ENCODE results near the gene SNHG17.
"Not testable (repeated sequence)": the region's sequence is repeated elsewhere in the genome, so short reads cannot be mapped to it uniquely, and the experiment has no call there.

SNHG17 gene

GRCh38 chr20:38434770-38435554 is at the start of gene SNHG17:
Gene SNHG17 (minus strand): TSS chr20:38435328.
- DNase-seq (ENCODE audit: low read depth), result peak; percentile 90

DNA sequence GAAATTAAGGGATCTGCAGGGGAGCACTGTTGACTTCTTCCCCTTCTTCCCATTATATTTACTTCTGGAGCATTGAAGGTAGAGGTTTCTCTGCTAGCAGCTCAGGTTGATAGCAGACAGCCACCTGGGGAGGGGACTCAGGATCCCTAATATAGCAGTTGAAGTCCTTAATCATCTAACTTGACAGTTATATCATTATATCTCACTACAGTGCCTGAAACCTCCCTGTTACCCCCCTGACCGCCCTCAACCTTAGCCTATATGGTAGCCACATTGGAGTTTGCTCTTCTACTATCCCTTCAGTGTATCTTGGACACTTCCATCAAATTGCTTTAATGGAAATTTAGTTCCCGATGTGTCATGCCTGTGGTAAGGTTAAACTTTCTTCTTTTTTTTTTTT is 44.5 kb upstream of the SNHG17 start:
- DNase-seq (ENCODE audit: low read depth), result no peak

DNA sequence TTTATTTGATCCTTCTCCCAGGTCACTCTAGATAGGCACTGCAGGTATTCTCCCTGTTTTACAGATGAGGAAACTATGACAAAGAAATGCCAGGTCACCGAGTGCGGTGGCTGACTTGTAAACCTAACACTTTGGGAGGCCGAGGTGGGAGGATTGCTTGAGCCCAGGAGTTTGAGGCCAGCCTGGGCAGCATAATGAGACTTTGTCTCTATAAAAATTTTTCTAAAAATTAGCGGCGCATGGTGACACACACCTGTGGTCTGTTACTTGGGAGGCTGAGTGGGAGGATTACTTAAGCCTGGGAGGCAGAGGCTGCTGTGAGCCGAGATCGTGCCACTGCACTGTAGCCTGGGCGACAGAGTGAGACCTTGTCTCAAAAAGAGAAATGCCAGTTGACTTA is 42.6 kb upstream of the SNHG17 start:
- no peak for DNase-seq (ENCODE audit: low read depth)

DNA sequence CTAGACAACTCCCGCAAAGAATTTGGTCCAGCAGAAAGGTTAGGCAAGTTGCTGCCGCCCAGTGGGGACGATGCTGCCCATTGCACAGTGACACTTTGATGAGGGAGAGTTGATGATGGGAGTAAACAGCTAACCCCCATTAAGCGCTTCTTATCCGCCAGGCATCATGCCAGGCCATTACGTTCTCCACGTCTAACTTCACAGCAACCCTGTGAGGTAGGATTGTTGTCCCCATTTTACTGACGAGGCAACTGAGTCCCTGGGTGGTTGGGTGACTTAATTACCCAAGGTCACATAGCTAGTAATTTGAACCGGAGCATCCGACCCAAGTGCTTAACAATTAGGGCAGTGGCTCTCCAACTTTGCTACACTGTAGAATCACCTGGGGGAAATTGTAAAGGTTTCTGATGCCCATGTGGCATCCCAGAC is 38.3 kb upstream of the SNHG17 start:
- no peak for DNase-seq (ENCODE audit: low read depth)

DNA sequence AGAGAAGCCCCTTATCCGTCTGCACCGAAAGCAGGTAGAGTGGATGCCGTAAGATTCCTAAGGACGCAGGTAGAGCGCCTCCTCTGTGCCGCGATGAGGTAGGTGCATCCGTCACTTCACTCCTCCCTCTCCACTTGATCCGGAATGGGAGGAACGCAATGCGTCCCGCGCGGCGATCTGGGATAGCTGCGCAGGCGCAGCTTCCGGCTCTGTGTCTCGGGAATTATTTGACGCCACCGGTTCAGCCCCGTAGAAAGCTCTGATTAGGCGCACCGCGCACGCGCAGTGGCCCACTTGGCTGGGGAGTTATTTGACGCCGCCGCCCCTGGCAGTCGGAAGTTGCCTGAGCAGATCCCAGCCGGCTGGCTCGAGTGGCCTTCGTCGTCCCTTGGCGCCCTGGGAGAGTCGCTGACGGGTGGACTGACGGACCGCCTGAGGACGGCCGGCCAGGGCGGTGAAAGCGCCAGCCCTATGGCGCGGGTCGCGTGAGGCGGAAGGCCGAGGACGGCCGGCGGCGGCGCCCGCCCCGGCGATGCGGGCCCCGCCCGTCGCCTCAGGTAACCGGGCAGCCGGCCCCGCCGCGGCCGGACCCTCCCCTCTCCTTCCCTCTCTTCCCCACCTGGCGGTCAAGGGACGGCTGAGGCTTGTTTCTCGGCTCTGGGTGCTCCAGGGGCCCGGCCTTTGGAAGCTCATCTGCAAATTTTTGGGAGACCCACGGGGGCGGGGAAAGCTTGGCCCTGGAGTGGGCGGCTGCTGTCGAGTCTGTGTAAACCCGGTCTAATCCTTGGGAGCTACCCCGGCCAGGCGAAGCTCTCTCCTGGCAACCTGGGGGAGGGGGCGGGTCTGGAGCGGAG is 37.6 kb upstream of the SNHG17 start, which contains the start of gene RALGAPB:
Gene RALGAPB, plus strand, starts transcription at position 331 of the 854 bp plus-strand sequence. CDS start 15,590 bp downstream, outside the sequence.
- DNase-seq (ENCODE audit: low read depth), result peak; percentile 98

GRCh38 chr20:38471987-38472512 is 36.9 kb upstream of the SNHG17 start:
- DNase-seq (ENCODE audit: low read depth), result no peak

DNA sequence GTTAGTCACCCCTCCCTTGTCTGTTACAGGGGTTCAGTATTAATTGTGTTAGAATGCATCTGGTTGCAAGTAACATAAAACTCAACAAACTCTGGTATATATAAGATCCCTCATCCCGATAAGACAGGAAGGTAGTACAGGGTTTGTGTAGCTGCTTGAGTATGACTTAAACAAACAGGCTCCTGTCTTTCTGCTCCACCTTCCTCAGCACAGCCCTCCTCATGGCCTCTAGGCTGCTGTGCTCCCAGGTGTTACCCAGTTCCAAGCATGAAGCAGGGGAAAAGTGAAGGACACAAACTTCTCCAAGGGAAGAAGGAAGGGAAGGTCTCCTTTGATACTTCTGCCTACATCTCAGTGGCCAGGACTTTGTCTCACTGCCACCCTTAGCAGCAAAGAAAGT is 36.1 kb upstream of the SNHG17 start:
- no peak for DNase-seq (ENCODE audit: low read depth)

DNA sequence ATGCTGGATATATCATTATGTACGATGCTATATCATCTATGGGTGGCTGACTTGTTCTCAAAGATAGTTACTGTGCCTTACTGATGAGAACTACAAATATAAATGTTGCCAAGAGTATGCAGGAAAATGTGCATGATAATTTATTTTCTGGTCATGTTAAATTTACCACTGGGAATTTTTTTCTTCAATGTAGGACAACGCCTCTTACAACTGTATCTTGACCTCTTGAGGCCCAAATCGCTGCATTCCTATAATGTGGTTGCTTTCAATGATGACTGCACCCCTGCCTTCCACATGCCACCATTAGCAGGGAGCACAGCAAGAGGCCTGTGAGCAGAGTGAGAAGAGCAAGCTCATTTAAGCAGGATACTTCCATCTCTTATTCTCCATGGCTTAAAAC is 31.9 kb upstream of the SNHG17 start:
- no peak for DNase-seq (ENCODE audit: low read depth)

- DNase-seq (ENCODE audit: low read depth), result no peak
These were observed 31.0 kb upstream of the SNHG17 start for GRCh38 chr20:38466171-38466570.

DNA sequence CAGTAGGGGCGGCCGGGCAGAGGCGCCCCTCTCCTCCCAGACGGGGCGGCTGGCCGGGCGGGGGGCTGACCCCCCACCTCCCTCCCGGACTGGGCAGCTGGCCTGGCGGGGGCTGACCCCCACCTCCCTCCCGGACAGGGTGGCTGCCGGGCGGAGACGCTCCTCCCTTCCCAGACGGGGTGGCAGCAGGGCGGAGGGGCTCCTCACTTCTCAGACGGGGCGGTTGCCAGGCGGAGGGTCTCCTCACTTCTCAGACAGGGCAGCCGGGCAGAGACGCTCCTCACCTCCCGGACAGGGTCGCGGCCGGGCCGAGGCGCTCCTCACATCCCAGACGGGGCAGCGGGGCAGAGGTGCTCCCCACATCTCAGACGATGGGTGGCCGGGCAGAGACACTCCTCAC is 26.4 kb upstream of the SNHG17 start:
- not testable (repeated sequence) for DNase-seq (ENCODE audit: low read depth)

- DNase-seq (ENCODE audit: low read depth), result not testable (repeated sequence)
These were observed 26.0 kb upstream of the SNHG17 start for GRCh38 chr20:38461167-38461566.

GRCh38 chr20:38460631-38461030 is 25.5 kb upstream of the SNHG17 start:
- not testable (repeated sequence) for DNase-seq (ENCODE audit: low read depth)

GRCh38 chr20:38460040-38460623 is 25.0 kb upstream of the SNHG17 start:
- peak; percentile 79 for DNase-seq (ENCODE audit: low read depth)

DNA sequence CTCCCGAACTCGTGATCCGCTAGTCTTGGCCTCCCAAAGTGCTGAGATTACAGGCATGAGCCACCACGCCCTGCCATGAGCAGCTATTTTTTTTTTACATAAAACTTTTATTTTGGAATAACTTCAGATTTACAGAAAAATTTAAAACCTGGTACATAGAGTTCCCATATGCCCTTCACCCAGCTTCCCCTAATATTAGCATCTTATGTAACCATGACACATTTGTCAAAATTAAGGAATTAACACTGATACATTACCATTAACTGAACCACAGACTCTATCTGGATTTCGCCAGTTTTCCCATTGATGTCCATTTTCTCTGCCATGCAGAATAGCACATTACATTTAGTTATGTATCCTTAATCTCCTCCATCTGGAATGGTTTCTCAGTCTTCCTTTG is 23.2 kb upstream of the SNHG17 start:
- no peak for DNase-seq (ENCODE audit: low read depth)

DNA sequence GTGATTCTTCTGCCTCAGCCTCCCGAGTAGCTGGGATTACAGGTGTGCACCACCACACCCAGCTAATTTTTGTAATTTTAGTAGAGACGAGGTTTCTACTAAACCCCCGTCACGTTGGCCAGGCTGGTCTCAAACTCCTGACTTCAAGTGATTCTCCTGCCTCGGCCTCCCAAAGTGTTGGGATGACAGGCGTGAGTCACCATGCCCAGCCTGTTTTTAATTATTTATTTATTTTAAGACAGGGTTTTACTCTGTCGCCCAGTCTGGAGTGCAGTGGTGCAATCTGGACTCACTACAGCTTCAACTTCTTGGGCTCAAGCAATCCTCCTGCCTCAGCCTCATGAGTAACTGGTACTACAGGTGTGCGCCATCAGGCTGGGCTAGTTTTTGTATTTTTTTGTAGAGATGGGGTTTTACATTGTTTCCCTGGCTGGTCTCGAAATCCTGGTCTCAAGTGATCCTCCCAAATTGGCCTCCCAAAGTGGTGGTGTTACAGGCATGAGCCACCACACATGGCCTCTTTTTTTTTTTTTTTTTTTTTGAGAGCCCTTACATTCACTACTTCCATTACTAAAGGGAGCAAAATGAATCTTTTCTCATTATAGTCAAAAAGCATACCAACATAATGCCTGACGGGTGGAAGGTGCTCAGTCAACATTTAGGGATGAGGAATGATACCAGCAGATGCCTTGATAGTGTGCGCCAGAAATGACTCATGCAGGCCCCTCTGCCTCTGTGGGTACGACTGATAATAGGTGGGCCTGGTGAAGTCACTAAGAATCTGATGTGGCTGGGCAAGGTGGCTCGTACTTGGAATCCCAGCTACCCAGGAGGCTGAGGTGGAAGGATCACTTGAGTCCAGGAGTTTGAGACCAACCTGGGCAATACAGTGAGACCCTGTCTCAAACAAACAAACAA is 19.7 kb upstream of the SNHG17 start:
- DNase-seq (ENCODE audit: low read depth), result no peak

- DNase-seq (ENCODE audit: low read depth), result peak; percentile 26
These were observed 18.8 kb upstream of the SNHG17 start for GRCh38 chr20:38453941-38454340.

GRCh38 chr20:38452880-38453624 is 17.9 kb upstream of the SNHG17 start:
- DNase-seq (ENCODE audit: low read depth), result peak; percentile 65

DNA sequence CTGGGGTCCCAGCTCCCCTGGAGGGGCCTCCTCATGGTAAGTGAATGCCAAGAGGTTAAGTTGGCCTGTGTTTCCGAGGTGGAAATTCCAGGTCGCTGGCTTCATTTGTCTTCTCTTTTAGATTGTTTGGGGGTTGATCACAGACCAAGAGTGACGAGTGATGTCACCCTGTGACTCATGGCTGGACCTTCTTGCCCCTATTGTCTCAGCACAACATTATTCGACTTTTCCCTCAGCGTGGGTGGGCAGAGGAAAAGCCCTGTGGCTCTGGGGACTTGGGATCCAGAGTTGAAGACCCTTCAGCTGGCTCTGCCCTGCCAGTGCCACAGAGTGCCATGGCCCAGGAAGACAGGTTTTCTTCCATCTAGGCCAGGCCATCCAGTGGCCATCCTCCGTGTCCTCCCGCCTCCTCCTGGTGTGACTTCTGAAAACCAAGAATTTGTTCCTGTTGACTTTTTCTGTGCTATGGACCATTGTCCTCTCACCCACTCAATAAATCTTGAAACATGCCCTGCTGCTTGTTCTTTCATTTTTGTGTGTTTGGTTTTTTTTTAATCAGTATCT is 15.4 kb upstream of the SNHG17 start:
- peak; percentile 62 for DNase-seq (ENCODE audit: low read depth)

DNA sequence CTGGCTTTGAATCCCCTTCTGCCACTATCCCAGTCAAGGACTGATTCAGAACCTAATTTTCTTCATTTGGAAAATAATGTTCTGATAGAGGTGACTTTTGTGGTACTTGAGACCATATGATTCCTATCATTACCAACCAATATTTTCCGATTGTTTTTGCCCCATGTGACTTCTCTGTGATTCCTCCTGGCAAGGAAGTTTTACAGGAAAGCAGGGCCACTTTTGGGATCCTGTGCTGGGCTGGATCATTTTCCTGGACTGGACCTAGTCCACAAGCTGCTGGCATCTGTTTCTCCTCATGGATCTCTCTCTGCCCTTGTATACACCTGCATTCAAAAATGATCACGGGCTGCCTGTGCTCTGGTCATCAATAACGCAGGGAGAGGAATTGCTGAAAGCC is 13.9 kb upstream of the SNHG17 start:
- no peak for DNase-seq (ENCODE audit: low read depth)
